GM21515 (cell line): ENCODE data around the gene ANO9.
A peak's percentile ranks its signal among the peaks of the same experiment; 100 is the strongest.

Source experiments
- ATAC-seq: cut with Tn5 transposase; IDR thresholded peaks from one replicate; pipeline ENCODE4 v1.9.1; 2021; ENCODE audit not compliant: unreplicated experiment

The ANO9 gene

GRCh38 chr11:452916-453527 lies 11.2 kb upstream of the ANO9 start:
- no peak for ATAC-seq

GRCh38 chr11:452203-452744 lies 10.5 kb upstream of the ANO9 start:
- no peak for ATAC-seq

- no peak for ATAC-seq
Observed at GRCh38 chr11:451738-452137, 9.9 kb upstream of the ANO9 start.

- peak; percentile 5 for ATAC-seq
Observed at GRCh38 chr11:450809-451451, 9.1 kb upstream of the ANO9 start.

GRCh38 chr11:449889-450808 lies 8.3 kb upstream of the ANO9 start, which contains the start of gene PTDSS2:
PTDSS2 (plus strand) TSS chr11:450279; CDS start chr11:450456, 177 bp downstream.
- peak; percentile 76 for ATAC-seq

GRCh38 chr11:447923-448731 lies 6.3 kb upstream of the ANO9 start:
- peak; percentile 39 for ATAC-seq

- no peak for ATAC-seq
Observed at GRCh38 chr11:446891-447290, 5.1 kb upstream of the ANO9 start.

GRCh38 chr11:445765-446588 lies 4.2 kb upstream of the ANO9 start:
- no peak for ATAC-seq

- no peak for ATAC-seq
Observed at GRCh38 chr11:444396-445144, 2.8 kb upstream of the ANO9 start.

GRCh38 chr11:443542-444199 lies 1.9 kb upstream of the ANO9 start:
- no peak for ATAC-seq

GRCh38 chr11:442611-443081 lies 835 bp upstream of the ANO9 start:
- no peak for ATAC-seq

GRCh38 chr11:441043-441417 lies 781 bp downstream of the ANO9 start:
- no peak for ATAC-seq

- ATAC-seq, result no peak
Observed at GRCh38 chr11:440065-441042, 1.5 kb downstream of the ANO9 start.

- no peak for ATAC-seq
Observed at GRCh38 chr11:439315-440064, 2.3 kb downstream of the ANO9 start.

- no peak for ATAC-seq
Observed at GRCh38 chr11:438101-438844, 3.5 kb downstream of the ANO9 start.
